K562 (cell line): ENCODE measurements around the gene CD52.

ENCODE experiments used
- DDX20 ChIP-seq: fragments of 450-650 bp; IDR thresholded peaks from 2 replicates; pipeline ENCODE4 v1.6.1; 2016; ENCODE audit warnings: missing genetic modification characterization, low read depth, mild to moderate bottlenecking, missing compliant biosample characterization, moderate library complexity
- EGR1 ChIP-seq: fragments of 450-650 bp; conservative IDR thresholded peaks from 2 replicates; pipeline ENCODE4 v1.6.1; 2017; ENCODE audit warnings: mild to moderate bottlenecking
- KDM1A ChIP-seq, 2 experiments: fragments of 450-650 bp; IDR thresholded peaks; 2 replicates each; pipeline ENCODE4 v1.6.1; 2016; ENCODE audit warnings: mild to moderate bottlenecking in 2 of 2
- MCM2 ChIP-seq: fragments of 450-650 bp; IDR thresholded peaks from 2 replicates; pipeline ENCODE4 v1.6.1; 2017; ENCODE audit warnings: low read depth, mild to moderate bottlenecking
- MCM3 ChIP-seq: fragments of 450-650 bp; IDR thresholded peaks from 2 replicates; pipeline ENCODE4 v1.6.1; 2016
- POLR2G ChIP-seq: fragments of 200-400 bp; formaldehyde crosslinking; IDR thresholded peaks from 2 replicates; pipeline ENCODE4 v1.6.1; 2017; ENCODE audit warnings: low read depth, mild to moderate bottlenecking, antibody characterized with exemption, low read length, moderate library complexity
- ZNF174 ChIP-seq: fragments of 250-450 bp; sonication (Bioruptor Pico); IDR thresholded peaks from 2 replicates; pipeline ENCODE4 v1.4.0; 2020; ENCODE audit warnings: mild to moderate bottlenecking
- TF ChIP-seq, protein P1 (sequence below), 2 experiments: fragments of 450-650 bp in 1 of 2; sonication (generic) in 1 of 2; formaldehyde crosslinking in 1 of 2; IDR thresholded peaks in 1 of 2; conservative IDR thresholded peaks in 1 of 2; 2 replicates each; pipeline versions ENCODE4 v1.6.1 to v1.8.1; 2016 to 2023; ENCODE audit warnings: mild to moderate bottlenecking in 2 of 2, moderate library complexity in 2 of 2, inconsistent platforms in 1 of 2, missing genetic modification reagents in 1 of 2
- TF ChIP-seq, protein P2 (sequence below): IDR thresholded peaks from 3 replicates; pipeline ENCODE4 v1.6.1; 2011; ENCODE audit warnings: borderline replicate concordance, mild to moderate bottlenecking; ENCODE audit not compliant: insufficient read length, insufficient read depth
- TF ChIP-seq, protein P3 (sequence below): fragments of 450-650 bp; formaldehyde crosslinking; IDR thresholded peaks from 2 replicates; pipeline ENCODE4 v1.4.0; 2020; ENCODE audit warnings: mild to moderate bottlenecking, mixed read lengths

DNA sequence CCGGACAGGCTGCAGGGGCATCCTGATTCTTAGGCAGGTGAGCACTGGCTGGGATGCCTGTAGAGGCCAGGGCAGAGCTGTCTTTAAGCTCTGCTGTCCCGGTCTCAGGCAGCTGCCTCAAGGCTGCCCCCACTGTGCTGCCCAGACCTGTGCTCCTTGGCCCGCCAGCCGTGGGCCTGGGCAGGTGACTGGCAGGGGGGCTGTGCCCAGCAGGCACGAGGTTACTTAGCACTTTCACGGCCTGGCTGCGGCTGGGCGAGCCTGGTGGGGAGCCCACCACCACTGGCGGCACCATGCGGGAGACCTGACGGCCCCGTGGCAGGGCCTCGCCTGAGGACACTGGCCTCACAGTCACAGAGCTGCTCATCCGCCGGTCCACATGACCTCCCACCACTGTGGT lies 28.0 kb downstream of the CD52 start:
- TF ChIP-seq MCM3 (no peak), MCM2 (no peak), POLR2G (no peak), DDX20 (tag) (no peak), KDM1A (IDR thresholded peaks at IDR 0.05) (no peak), EGR1 (no peak), ZNF174 (CRISPR knock-in tag) (no peak)
- TF ChIP-seq, protein P1, sequence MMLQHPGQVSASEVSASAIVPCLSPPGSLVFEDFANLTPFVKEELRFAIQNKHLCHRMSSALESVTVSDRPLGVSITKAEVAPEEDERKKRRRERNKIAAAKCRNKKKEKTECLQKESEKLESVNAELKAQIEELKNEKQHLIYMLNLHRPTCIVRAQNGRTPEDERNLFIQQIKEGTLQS (IDR thresholded peaks at IDR 0.05), result no peak
- TF ChIP-seq, protein P1 (CRISPR knock-in tag; conservative IDR thresholded peaks at IDR 0.05), result no peak
- TF ChIP-seq, protein P2, sequence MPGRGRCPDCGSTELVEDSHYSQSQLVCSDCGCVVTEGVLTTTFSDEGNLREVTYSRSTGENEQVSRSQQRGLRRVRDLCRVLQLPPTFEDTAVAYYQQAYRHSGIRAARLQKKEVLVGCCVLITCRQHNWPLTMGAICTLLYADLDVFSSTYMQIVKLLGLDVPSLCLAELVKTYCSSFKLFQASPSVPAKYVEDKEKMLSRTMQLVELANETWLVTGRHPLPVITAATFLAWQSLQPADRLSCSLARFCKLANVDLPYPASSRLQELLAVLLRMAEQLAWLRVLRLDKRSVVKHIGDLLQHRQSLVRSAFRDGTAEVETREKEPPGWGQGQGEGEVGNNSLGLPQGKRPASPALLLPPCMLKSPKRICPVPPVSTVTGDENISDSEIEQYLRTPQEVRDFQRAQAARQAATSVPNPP, result no peak
- TF ChIP-seq, protein P3, sequence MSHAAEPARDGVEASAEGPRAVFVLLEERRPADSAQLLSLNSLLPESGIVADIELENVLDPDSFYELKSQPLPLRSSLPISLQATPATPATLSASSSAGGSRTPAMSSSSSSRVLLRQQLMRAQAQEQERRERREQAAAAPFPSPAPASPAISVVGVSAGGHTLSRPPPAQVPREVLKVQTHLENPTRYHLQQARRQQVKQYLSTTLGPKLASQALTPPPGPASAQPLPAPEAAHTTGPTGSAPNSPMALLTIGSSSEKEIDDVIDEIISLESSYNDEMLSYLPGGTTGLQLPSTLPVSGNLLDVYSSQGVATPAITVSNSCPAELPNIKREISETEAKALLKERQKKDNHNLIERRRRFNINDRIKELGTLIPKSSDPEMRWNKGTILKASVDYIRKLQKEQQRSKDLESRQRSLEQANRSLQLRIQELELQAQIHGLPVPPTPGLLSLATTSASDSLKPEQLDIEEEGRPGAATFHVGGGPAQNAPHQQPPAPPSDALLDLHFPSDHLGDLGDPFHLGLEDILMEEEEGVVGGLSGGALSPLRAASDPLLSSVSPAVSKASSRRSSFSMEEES (CRISPR knock-in tag), result no peak
